Esophagus squamous epithelium (tissue), 4 donors: ENCODE measurements around the gene PRKCE.

Source experiments
- POLR2A ChIP-seq, 4 donors: fragments of 450-650 bp; IDR thresholded peaks; one replicate each; pipeline ENCODE4 v1.6.1; 2017; ENCODE audit warnings: antibody characterized with exemption in 4 of 4, mild to moderate bottlenecking in 4 of 4, moderate library complexity in 3 of 4
- TF ChIP-seq, protein P1 (sequence below), 6 experiments: fragments of 450-650 bp in 4 of 6; fragments of 200-600 bp in 2 of 6; sonication (generic) in 2 of 6; IDR thresholded peaks; one replicate each; pipeline ENCODE4 v1.5.1; 2016 to 2019; ENCODE audit warnings: antibody characterized with exemption in 6 of 6, mild to moderate bottlenecking in 4 of 6, moderate library complexity in 4 of 6

DNA sequence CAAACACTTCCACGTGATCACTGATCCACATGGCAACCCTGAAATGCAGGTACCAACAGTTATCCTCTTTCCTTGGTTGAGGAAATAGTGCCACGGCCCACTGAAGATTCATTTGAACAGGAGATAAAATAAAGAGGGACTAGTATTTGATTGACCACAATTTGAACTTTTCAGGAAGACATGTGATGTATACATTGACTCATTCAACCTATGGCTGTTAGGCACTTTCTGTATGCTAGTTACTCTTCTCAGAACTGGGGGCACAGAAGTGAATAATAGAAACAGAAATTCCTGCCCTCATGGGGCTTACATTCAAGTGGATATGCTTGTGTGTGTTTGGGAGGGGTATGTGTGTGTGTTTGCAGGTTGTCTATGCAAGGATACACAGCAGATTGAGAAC, 199.6 kb downstream of the PRKCE start:
- TF ChIP-seq, protein P1, sequence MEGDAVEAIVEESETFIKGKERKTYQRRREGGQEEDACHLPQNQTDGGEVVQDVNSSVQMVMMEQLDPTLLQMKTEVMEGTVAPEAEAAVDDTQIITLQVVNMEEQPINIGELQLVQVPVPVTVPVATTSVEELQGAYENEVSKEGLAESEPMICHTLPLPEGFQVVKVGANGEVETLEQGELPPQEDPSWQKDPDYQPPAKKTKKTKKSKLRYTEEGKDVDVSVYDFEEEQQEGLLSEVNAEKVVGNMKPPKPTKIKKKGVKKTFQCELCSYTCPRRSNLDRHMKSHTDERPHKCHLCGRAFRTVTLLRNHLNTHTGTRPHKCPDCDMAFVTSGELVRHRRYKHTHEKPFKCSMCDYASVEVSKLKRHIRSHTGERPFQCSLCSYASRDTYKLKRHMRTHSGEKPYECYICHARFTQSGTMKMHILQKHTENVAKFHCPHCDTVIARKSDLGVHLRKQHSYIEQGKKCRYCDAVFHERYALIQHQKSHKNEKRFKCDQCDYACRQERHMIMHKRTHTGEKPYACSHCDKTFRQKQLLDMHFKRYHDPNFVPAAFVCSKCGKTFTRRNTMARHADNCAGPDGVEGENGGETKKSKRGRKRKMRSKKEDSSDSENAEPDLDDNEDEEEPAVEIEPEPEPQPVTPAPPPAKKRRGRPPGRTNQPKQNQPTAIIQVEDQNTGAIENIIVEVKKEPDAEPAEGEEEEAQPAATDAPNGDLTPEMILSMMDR (IDR thresholded peaks at IDR 0.05): no peak
- TF ChIP-seq POLR2A (IDR thresholded peaks at IDR 0.05): no peak
